Stimulated activated effector memory CD8-positive, alpha-beta T cell treated with anti-CD3 and anti-CD28 coated beads, Interleukin-12 subunit alpha, Interleukin-12 subunit beta, amount 100 ng/mL, for 72 hours (primary cell): ENCODE results near the gene TGM4.
A peak's percentile ranks its signal among the peaks of the same experiment; 100 is the strongest.
"Not testable (repeated sequence)": the region's sequence is repeated elsewhere in the genome, so short reads cannot be mapped to it uniquely, and the experiment has no call there.

Source experiments
- ATAC-seq: fragments of 150-1000 bp; cut with Tn5 transposase; 2 replicates; pipeline ENCODE4 v1.10.0; 2021
- DNase-seq, 2 donors: peaks; one replicate each; pipeline ENCODE4 v3.0.0; 2021 to 2022; ENCODE audit warnings: low spot score in 2 of 2
- H3K27ac Mint-ChIP-seq: one replicate; pipeline ENCODE4 v1.8.0; 2022; ENCODE audit warnings: mild to moderate bottlenecking, mixed read lengths
- H3K36me3 Mint-ChIP-seq: one replicate; pipeline ENCODE4 v1.8.0; 2022; ENCODE audit warnings: mild to moderate bottlenecking, mixed read lengths
- H3K4me1 Mint-ChIP-seq: one replicate; pipeline ENCODE4 v1.8.0; 2022; ENCODE audit warnings: mixed read lengths
- H3K4me3 Mint-ChIP-seq: one replicate; pipeline ENCODE4 v1.8.0; 2022; ENCODE audit warnings: mild to moderate bottlenecking, mixed read lengths
- H3K9me3 Mint-ChIP-seq: one replicate; pipeline ENCODE4 v1.8.0; 2022; ENCODE audit warnings: mixed read lengths

Gene TGM4

DNA sequence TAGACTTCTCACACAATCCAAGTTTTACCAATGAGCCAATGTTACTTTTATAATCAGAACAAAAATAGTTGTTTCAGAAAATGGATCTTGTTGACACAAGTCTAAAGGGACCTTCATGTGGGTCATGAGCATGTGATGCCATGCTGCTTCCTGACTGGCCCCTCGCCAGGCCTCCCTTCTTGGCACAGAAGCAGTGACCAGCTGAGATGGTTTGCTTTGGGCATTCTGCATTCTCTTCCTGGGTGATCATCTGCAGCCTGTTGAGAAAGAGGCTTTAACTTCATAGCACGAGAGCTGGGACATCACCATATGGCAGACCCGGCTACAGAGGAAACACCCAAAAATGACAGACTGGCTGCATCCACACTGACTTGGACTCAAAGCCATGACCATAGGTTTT is 45.7 kb downstream of the TGM4 start:
- Mint-ChIP-seq H3K36me3 (no peaks in the 10 kb centered on the region), H3K9me3 (no peaks in the 10 kb centered on the region), H3K4me1 (no peaks in the 10 kb centered on the region), H3K27ac (no peak overlapping the region), H3K4me3 (no peak overlapping the region)
- no peak for ATAC-seq
- DNase-seq: no peak

- H3K4me1 Mint-ChIP-seq: no peaks in the 10 kb centered on the region
- no peak overlapping the region for H3K27ac Mint-ChIP-seq
- ATAC-seq (no peak), DNase-seq (no peak)
- H3K9me3 Mint-ChIP-seq: no peaks in the 10 kb centered on the region
- no peak overlapping the region for H3K4me3 Mint-ChIP-seq
- H3K36me3 Mint-ChIP-seq: peaks cover 25% of the 10 kb centered on the region
Observed at GRCh38 chr3:44923632-44924456, 49.4 kb downstream of the TGM4 start.

GRCh38 chr3:44924457-44925084 is 50.2 kb downstream of the TGM4 start:
- DNase-seq (no peak), ATAC-seq (no peak)
- Mint-ChIP-seq H3K27ac (no peak overlapping the region), H3K4me1 (no peaks in the 10 kb centered on the region), H3K4me3 (no peak overlapping the region), H3K9me3 (no peaks in the 10 kb centered on the region), H3K36me3 (peaks cover 25% of the 10 kb centered on the region)

GRCh38 chr3:44926172-44926571 is 51.8 kb downstream of the TGM4 start:
- ATAC-seq: no peak
- DNase-seq: no peak
- no peak overlapping the region for H3K4me3 Mint-ChIP-seq
- H3K27ac Mint-ChIP-seq: no peak overlapping the region
- H3K4me1 Mint-ChIP-seq: no peaks in the 10 kb centered on the region
- no peaks in the 10 kb centered on the region for H3K9me3 Mint-ChIP-seq
- H3K36me3 Mint-ChIP-seq: peaks cover 29% of the 10 kb centered on the region

GRCh38 chr3:44926921-44927320 is 52.5 kb downstream of the TGM4 start:
- H3K4me1 Mint-ChIP-seq: no peaks in the 10 kb centered on the region
- H3K36me3 Mint-ChIP-seq: peaks cover 29% of the 10 kb centered on the region
- H3K9me3 Mint-ChIP-seq: no peaks in the 10 kb centered on the region
- ATAC-seq: no peak
- DNase-seq: no peak
- H3K27ac Mint-ChIP-seq: no peak overlapping the region
- H3K4me3 Mint-ChIP-seq: no peak overlapping the region

GRCh38 chr3:44927371-44927770 is 53.0 kb downstream of the TGM4 start:
- Mint-ChIP-seq H3K4me3 (no peak overlapping the region), H3K4me1 (no peaks in the 10 kb centered on the region), H3K9me3 (no peaks in the 10 kb centered on the region), H3K36me3 (peaks cover 29% of the 10 kb centered on the region), H3K27ac (no peak overlapping the region)
- no peak for ATAC-seq
- no peak for DNase-seq

DNA sequence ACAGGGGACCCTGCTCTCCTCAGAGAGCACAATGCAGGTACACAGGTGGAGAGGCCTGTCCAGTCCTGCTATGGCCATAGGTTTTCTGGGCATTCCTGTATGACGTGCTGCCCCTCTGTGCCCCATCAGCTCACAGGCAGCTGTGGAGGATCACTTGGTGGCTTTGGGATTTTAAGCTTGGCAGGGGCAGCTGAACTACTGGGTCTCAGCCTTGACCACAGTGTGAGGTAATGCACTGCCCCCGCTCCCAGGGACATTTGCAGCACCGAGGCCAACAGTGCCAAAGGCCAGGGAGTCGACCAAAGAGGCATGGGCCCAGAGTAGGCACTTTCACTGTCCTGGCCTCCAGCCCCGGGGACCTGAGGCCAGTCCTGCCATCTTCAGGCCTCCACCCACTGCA is 55.4 kb downstream of the TGM4 start:
- Mint-ChIP-seq H3K9me3 (no peaks in the 10 kb centered on the region), H3K4me3 (no peak overlapping the region), H3K27ac (no peak overlapping the region), H3K36me3 (peaks cover 38% of the 10 kb centered on the region), H3K4me1 (no peaks in the 10 kb centered on the region)
- no peak for DNase-seq
- ATAC-seq: no peak

DNA sequence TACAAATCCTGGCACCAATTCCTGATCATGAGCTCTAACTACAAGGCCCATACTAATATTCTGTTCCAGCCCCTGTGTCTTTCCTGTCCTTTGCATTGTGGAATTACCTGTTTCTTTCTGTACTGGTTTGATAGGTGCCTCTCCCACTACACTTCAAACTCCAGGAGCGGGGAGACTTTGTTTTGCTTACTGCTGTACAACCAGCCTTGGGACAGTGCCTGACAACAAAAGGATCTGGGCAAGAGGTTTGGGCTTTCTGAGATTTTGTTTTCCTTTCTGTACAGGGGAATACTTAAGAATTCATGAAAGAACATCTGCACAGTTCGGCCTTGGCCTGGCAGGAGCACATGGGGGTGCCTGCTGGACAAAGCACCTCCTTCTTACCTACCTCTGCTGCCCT is 56.5 kb downstream of the TGM4 start:
- H3K27ac Mint-ChIP-seq: no peak overlapping the region
- ATAC-seq (no peak), DNase-seq (no peak)
- H3K4me3 Mint-ChIP-seq: no peak overlapping the region
- no peaks in the 10 kb centered on the region for H3K9me3 Mint-ChIP-seq
- H3K36me3 Mint-ChIP-seq: peaks cover 31% of the 10 kb centered on the region
- H3K4me1 Mint-ChIP-seq: peaks cover 4% of the 10 kb centered on the region

DNA sequence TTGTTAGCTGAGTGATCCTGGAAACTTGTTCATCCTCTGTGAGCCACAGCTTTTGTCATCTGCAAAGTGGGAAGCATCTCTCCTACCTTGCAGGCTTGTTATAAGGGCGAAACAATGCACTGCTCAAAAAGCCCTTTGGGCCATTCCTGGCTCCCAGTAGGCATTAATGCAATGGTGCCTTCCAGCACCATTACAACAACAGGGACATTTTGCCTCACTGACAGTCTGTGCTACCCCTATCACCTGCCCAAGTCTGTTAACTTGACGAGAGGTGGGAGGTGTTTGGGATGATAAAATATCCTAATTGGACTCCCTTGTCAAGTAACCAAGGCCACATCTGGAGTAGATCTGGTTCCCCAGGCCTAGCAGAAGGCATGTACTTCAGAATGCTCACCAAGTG is 57.4 kb downstream of the TGM4 start:
- H3K27ac Mint-ChIP-seq: no peak overlapping the region
- H3K4me1 Mint-ChIP-seq: peaks cover 11% of the 10 kb centered on the region
- no peak overlapping the region for H3K4me3 Mint-ChIP-seq
- peaks cover 25% of the 10 kb centered on the region for H3K36me3 Mint-ChIP-seq
- H3K9me3 Mint-ChIP-seq: no peaks in the 10 kb centered on the region
- no peak for DNase-seq
- ATAC-seq: no peak

DNA sequence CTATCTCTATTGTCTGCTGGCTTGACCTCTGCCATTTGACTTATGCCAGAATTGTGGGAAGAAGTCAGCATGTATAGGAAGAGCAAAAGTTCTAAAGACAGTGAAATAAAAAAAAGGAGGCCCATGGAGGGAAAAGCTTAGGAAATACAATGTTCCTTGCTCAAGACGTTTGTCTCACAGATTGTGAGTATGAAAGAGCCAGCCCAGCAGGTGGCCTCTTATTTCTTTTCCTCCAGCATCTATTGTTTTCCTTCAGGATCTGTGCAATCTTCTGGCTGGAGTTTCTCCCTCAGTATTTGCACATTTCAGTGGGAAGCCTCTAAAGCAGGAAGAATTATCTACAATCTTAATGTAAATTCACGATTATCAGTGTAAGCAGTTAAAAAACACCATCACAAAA is 57.9 kb downstream of the TGM4 start:
- Mint-ChIP-seq H3K9me3 (no peaks in the 10 kb centered on the region), H3K27ac (no peak overlapping the region), H3K4me3 (no peak overlapping the region), H3K4me1 (peaks cover 11% of the 10 kb centered on the region), H3K36me3 (peaks cover 25% of the 10 kb centered on the region)
- DNase-seq (no peak), ATAC-seq (no peak)

GRCh38 chr3:44932986-44933944 is 58.9 kb downstream of the TGM4 start:
- no peak overlapping the region for H3K27ac Mint-ChIP-seq
- ATAC-seq: no peak
- no peaks in the 10 kb centered on the region for H3K9me3 Mint-ChIP-seq
- no peak overlapping the region for H3K4me3 Mint-ChIP-seq
- DNase-seq: no peak
- peaks cover 23% of the 10 kb centered on the region for H3K36me3 Mint-ChIP-seq
- peaks cover 11% of the 10 kb centered on the region for H3K4me1 Mint-ChIP-seq

GRCh38 chr3:44939581-44940036 is 65.2 kb downstream of the TGM4 start:
- H3K27ac Mint-ChIP-seq: peak overlapping the region; percentile 80

DNA sequence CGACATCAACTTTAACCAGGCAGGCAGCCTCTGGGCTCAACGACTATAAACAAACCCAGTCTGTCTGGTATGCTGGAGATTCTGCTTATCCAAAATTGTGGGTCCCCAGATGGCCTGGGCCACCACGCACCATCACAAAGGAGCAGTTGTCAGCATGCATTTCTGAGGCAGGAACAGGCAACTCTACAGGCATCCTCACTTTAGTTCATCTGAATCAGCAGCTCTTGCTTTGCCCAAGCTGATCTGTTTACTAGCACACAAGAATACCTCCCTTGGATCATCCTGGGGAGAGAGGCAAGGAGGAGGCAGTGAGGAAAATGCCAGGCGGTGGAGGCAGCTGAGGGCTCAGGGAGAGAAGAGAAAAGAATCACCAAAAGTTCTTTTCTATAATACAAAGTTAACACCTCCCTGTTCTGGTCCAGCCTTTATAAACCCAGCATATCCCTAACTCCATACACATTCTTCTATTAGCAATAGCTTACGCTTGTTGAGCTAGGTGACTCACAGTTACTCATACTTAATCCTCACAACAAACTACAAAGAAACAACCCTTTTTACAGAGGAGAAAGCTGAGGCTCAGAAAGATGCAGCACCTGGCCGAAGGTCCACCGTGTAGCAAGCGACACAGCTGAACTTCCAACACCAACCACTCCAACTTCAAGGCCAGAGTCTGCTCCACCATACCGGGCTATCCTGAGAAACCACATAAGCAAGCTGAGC is 68.0 kb downstream of the TGM4 start:
- Mint-ChIP-seq H3K36me3 (peaks cover 63% of the 10 kb centered on the region), H3K27ac (peak overlapping the region; percentile 45), H3K4me1 (peaks cover 9% of the 10 kb centered on the region), H3K4me3 (no peak overlapping the region), H3K9me3 (no peaks in the 10 kb centered on the region)
- ATAC-seq (no peak), DNase-seq (no peak)

More at GRCh38 chr3:44939581-44940036, 65.2 kb downstream of the TGM4 start:
- no peak overlapping the region for H3K4me3 Mint-ChIP-seq
- H3K9me3 Mint-ChIP-seq: no peaks in the 10 kb centered on the region
- ATAC-seq (no peak), DNase-seq (no peak)
- H3K36me3 Mint-ChIP-seq: peaks cover 58% of the 10 kb centered on the region
- H3K4me1 Mint-ChIP-seq: peaks cover 20% of the 10 kb centered on the region

DNA sequence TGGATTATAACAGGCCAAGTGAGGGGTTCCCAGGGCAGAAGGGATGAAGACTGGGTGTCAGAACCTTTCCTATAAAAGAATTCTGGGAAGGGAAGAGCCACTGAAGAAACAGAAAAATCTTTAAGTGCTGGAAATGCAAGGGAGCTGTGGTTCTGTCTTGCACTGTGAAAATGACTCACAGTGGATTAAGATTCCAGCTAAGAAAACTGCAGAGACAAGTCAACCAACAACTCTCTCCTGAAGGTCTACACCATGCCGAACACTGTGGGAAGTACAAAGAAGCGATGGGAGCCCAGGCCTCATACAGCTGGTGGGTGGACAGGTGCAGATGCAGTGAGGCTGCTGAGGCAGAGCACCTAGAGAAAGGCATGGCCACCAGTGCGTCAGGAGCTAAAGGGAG is 73.8 kb downstream of the TGM4 start:
- H3K4me1 Mint-ChIP-seq: peaks cover 27% of the 10 kb centered on the region
- ATAC-seq (no peak), DNase-seq (no peak)
- no peaks in the 10 kb centered on the region for H3K9me3 Mint-ChIP-seq
- no peak overlapping the region for H3K4me3 Mint-ChIP-seq
- H3K36me3 Mint-ChIP-seq: peaks cover 28% of the 10 kb centered on the region
- H3K27ac Mint-ChIP-seq: no peak overlapping the region

- H3K4me1 Mint-ChIP-seq: peaks cover 29% of the 10 kb centered on the region
- H3K27ac Mint-ChIP-seq, H3K4me3 Mint-ChIP-seq: not testable (repeated sequence)
Observed at GRCh38 chr3:44949770-44950169, 75.4 kb downstream of the TGM4 start.

More at GRCh38 chr3:44949770-44950169, 75.4 kb downstream of the TGM4 start:
- ATAC-seq, DNase-seq, H3K9me3 Mint-ChIP-seq: not testable (repeated sequence)
- H3K36me3 Mint-ChIP-seq: peaks cover 13% of the 10 kb centered on the region
